ENCODE results near the gene E4F1. TPM values are rescaled to one million over a fixed set of nuclear protein-coding genes. Genes with fewer than 3 reads are reported as not detected.

The E4F1 gene
- total RNA-seq, 1 donor: 31.5 TPM

- peaks cover 30% of the 10 kb centered on the region for H4K20me1 ChIP-seq (ENCODE audit: insufficient read depth, low read length)
- TF ChIP-seq CTCF (IDR thresholded peaks at IDR 0.05; ENCODE audit: extremely low read depth, low read depth, low read length): no peak
- no peak overlapping the region for H3K4me2 ChIP-seq (ENCODE audit: insufficient read depth, low read length)
Observed at GRCh38 chr16:2233872-2234812, 10.8 kb downstream of the E4F1 start.

GRCh38 chr16:2234813-2235170 is 11.4 kb downstream of the E4F1 start:
- H3K36me3 ChIP-seq (ENCODE audit: insufficient read depth, low read length): peaks cover 27% of the 10 kb centered on the region
- TF ChIP-seq CTCF (IDR thresholded peaks at IDR 0.05; ENCODE audit: extremely low read depth, low read depth, low read length): no peak
- H4K20me1 ChIP-seq (ENCODE audit: insufficient read depth, low read length): peaks cover 25% of the 10 kb centered on the region

More at GRCh38 chr16:2233872-2234812, 10.8 kb downstream of the E4F1 start:
- H2AFZ ChIP-seq (ENCODE audit: low read length): no peak overlapping the region
- H3K79me2 ChIP-seq (ENCODE audit: insufficient read depth, low read length): peaks cover 9% of the 10 kb centered on the region
- peaks cover 33% of the 10 kb centered on the region for H3K36me3 ChIP-seq (ENCODE audit: insufficient read depth, low read length)
- no peak overlapping the region for H3K27ac ChIP-seq (ENCODE audit: low read depth, low read length)
- DNase-seq (ENCODE audit: insufficient read length, low spot score, missing footprints): no peak
- no peak overlapping the region for H3K4me3 ChIP-seq (ENCODE audit: insufficient read depth, low read length)
- H3K9me3 ChIP-seq (ENCODE audit: low read depth, low read length): no peaks in the 10 kb centered on the region
- H3K4me1 ChIP-seq (ENCODE audit: insufficient read depth, low read length): peaks cover 6% of the 10 kb centered on the region
- peaks cover 13% of the 10 kb centered on the region for H3K27me3 ChIP-seq (ENCODE audit: insufficient read depth, low read length)

DNA sequence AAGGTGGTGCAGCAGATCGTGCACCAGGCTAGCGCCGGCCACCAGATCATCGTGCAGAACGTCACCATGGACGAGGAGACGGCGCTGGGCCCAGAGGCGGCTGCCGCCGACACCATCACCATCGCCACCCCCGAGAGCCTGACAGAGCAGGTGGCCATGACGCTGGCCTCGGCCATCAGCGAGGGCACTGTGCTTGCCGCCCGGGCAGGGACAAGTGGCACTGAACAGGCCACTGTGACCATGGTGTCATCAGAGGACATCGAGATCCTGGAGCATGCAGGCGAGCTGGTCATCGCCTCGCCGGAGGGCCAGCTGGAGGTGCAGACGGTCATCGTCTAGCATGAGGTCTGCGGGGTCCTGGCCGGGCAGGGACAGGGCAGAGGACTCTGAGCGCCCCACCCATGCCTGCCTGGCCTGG is 11.9 kb downstream of the E4F1 start:
- no peak for DNase-seq (ENCODE audit: insufficient read length, low spot score, missing footprints)
- no peak overlapping the region for H2AFZ ChIP-seq (ENCODE audit: low read length)
- no peak for TF ChIP-seq CTCF (IDR thresholded peaks at IDR 0.05; ENCODE audit: extremely low read depth, low read depth, low read length)
- H3K4me2 ChIP-seq (ENCODE audit: insufficient read depth, low read length): no peak overlapping the region
- peaks cover 13% of the 10 kb centered on the region for H3K27me3 ChIP-seq (ENCODE audit: insufficient read depth, low read length)
- peaks cover 23% of the 10 kb centered on the region for H3K36me3 ChIP-seq (ENCODE audit: insufficient read depth, low read length)
- H4K20me1 ChIP-seq (ENCODE audit: insufficient read depth, low read length): peaks cover 23% of the 10 kb centered on the region
- no peaks in the 10 kb centered on the region for H3K9me3 ChIP-seq (ENCODE audit: low read depth, low read length)
- H3K4me3 ChIP-seq (ENCODE audit: insufficient read depth, low read length): no peak overlapping the region
- peaks cover 6% of the 10 kb centered on the region for H3K4me1 ChIP-seq (ENCODE audit: insufficient read depth, low read length)
- no peak overlapping the region for H3K27ac ChIP-seq (ENCODE audit: low read depth, low read length)
- no peaks in the 10 kb centered on the region for H3K79me2 ChIP-seq (ENCODE audit: insufficient read depth, low read length)

More at GRCh38 chr16:2234813-2235170, 11.4 kb downstream of the E4F1 start:
- Histone ChIP-seq H3K27me3 (ENCODE audit: insufficient read depth, low read length) (peaks cover 13% of the 10 kb centered on the region), H3K4me1 (ENCODE audit: insufficient read depth, low read length) (peaks cover 6% of the 10 kb centered on the region), H3K4me3 (ENCODE audit: insufficient read depth, low read length) (no peak overlapping the region), H3K4me2 (ENCODE audit: insufficient read depth, low read length) (no peak overlapping the region), H3K9me3 (ENCODE audit: low read depth, low read length) (no peaks in the 10 kb centered on the region), H3K79me2 (ENCODE audit: insufficient read depth, low read length) (peaks cover 3% of the 10 kb centered on the region), H3K27ac (ENCODE audit: low read depth, low read length) (no peak overlapping the region), H2AFZ (ENCODE audit: low read length) (no peak overlapping the region)
- no peak for DNase-seq (ENCODE audit: insufficient read length, low spot score, missing footprints)

- no peaks in the 10 kb centered on the region for H3K9me3 ChIP-seq (ENCODE audit: low read depth, low read length)
- no peak overlapping the region for H3K4me2 ChIP-seq (ENCODE audit: insufficient read depth, low read length)
- no peak overlapping the region for H2AFZ ChIP-seq (ENCODE audit: low read length)
- H4K20me1 ChIP-seq (ENCODE audit: insufficient read depth, low read length): peaks cover 22% of the 10 kb centered on the region
- H3K4me1 ChIP-seq (ENCODE audit: insufficient read depth, low read length): peaks cover 6% of the 10 kb centered on the region
- no peak for TF ChIP-seq CTCF (IDR thresholded peaks at IDR 0.05; ENCODE audit: extremely low read depth, low read depth, low read length)
- peaks cover 13% of the 10 kb centered on the region for H3K27me3 ChIP-seq (ENCODE audit: insufficient read depth, low read length)
- peaks cover 23% of the 10 kb centered on the region for H3K36me3 ChIP-seq (ENCODE audit: insufficient read depth, low read length)
- H3K4me3 ChIP-seq (ENCODE audit: insufficient read depth, low read length): no peak overlapping the region
- no peaks in the 10 kb centered on the region for H3K79me2 ChIP-seq (ENCODE audit: insufficient read depth, low read length)
- no peak overlapping the region for H3K27ac ChIP-seq (ENCODE audit: low read depth, low read length)
- no peak for DNase-seq (ENCODE audit: insufficient read length, low spot score, missing footprints)
Observed at GRCh38 chr16:2235695-2236336, 12.4 kb downstream of the E4F1 start.

Data from osteoblast (primary cell).